H4 (cell line): Measurements from ENCODE around the gene MCTP2. TPM values are rescaled to one million over a fixed set of nuclear protein-coding genes. Genes with fewer than 3 reads are reported as not detected.
"Not testable (repeated sequence)": the region's sequence is repeated elsewhere in the genome, so short reads cannot be mapped to it uniquely, and the experiment has no call there.

Experiments used
- DNase-seq: peaks from one replicate; pipeline ENCODE4 v3.0.0-alpha.2; 2015; ENCODE audit warnings: low spot score
- total RNA-seq: library from RNA; depleted of rRNA; stranded (reverse); fragments of >200 nt; shearing (Covaris generic); gene quantifications from 2 replicates; pipeline ENCODE4 v1.2.3, GENCODE V29; 2014

The MCTP2 gene
- total RNA-seq, 1 experiment from 2014 or later: 27.0 TPM

DNA sequence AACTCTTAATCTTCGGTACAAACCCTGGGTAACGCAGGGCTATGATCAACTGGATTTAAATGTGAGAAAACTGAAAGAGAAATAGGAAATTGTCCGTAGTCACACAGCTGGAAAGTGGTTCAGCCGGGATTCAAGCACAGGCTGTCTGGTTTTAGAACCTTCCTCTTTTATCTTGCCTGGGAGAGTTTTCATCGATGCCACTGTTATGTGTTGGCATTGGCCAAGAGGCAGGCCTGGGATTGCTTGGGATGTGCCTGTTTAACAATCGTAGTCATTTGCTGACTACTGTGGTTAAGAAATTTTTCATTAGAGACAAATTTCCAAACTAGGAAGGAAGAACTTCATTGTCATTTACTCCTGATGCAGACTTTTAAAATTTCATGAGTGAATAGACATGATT is 4.3 kb downstream of the MCTP2 start:
- DNase-seq: no peak

DNA sequence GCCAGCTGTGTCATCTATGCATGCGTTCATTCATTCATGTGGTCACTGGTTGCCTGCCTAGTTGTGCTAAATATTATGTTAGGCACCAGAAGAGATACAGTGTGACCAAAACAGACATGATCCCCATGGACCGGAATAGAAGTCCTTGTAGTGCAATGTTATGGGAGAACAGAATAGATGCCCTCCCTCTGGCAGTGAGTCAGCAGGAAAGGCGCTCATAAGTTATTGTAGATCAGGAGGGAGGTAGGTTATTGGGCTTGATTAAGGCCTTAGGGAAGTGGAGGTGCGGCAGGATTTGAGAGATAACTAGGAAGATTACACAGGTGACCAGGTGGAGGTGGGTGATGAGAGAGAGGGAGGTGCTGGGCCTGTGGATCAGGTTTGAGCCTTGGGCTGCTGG is 5.2 kb downstream of the MCTP2 start:
- peak; percentile 28 for DNase-seq

DNA sequence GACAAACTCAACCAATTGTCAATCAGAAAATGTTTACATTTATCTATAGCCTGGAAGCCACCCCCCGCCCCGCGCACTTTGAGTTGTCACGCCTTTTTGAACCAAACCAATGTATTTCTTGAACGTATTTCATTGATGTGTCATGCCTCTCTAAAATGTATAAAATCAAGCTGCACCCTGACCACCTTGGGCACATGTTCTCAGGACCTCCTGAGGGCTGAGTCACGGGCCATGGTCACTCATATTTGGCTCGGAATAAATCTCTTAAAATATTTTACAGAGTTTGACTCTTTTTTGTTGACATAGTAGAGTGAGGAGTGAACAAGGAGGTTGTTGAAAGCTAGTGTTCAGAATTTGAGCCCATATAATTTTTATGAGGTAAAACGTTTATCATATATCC is 6.5 kb downstream of the MCTP2 start:
- DNase-seq: no peak

- DNase-seq: no peak
Observed at GRCh38 chr15:94238539-94239118, 7.3 kb downstream of the MCTP2 start.

DNA sequence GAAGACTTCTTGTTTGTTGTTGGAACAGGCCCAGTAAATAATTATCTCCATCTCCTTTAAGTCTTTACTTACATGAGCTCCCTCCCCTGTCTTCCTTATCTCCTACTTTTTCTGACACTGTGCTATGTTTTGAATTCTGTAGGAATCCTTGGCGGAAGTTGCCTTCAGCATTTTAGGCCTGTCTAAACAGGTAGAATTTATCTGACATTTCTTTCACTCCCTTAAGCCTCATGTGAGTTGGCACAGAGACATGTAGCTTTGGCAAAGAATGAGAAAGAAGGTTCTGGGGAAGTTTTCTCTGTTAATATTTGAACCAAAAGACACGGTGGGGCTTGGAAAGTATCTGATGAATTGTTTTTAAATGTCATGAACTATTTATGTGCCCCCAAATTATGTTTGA is 8.1 kb downstream of the MCTP2 start:
- no peak for DNase-seq

GRCh38 chr15:94240480-94240879 is 9.1 kb downstream of the MCTP2 start:
- no peak for DNase-seq

- DNase-seq: no peak
Observed at GRCh38 chr15:94242257-94242656, 10.9 kb downstream of the MCTP2 start.

GRCh38 chr15:94243003-94243402 is 11.6 kb downstream of the MCTP2 start:
- not testable (repeated sequence) for DNase-seq

DNA sequence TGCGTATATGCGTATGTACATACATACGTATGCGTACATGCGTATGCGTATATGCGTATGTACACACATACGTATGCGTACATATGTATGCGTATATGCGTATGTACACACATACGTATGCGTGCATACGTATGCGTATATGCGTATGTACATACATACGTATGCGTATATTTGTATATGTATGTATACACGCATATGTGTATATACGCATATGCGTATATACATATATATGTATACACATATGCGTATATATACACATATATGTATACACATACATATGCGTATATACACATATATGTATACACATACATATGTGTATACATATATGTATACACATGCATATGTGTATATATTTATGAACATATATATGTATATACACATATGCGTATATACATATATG is 12.1 kb downstream of the MCTP2 start:
- no peak for DNase-seq

DNA sequence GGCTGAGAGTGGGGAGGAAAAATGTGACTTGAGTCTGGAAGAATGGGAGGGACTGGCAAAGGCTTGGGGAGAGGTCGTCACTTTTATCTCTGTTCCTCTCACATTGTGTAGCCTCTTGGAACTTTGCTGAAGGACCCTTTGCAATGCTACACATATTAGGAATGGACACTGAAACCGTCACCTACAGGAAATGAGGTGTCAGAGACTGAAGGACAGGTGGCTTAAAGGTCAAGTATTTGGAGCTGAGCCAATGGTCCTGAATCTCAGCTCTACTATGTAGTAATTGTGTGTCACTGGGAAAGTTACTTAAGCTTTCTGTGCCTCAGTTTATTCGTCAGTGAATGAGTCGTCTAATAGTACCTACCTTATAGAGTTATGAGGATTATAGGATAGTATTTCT is 14.7 kb downstream of the MCTP2 start:
- no peak for DNase-seq

- no peak for DNase-seq
Observed at GRCh38 chr15:94247789-94248638, 16.7 kb downstream of the MCTP2 start.

DNA sequence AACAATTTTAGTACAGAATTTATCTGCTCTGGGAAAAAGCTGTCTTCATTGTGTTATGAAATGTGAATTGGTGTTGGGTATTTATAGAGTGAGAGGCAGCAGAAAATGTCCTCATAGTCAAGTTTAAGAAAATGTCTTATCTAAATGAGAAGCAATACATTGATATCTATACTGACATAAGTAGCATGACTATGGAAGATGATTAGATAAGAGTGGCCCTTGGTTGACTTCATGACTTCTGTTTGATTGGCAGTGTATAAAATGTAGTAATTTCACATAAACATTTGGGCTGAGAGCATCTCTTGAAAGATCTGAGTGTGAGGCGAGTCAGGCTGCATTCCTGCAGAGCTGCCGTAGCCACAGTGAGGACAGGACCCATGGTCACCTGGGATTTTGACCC is 19.4 kb downstream of the MCTP2 start:
- no peak for DNase-seq

- DNase-seq: no peak
Observed at GRCh38 chr15:94252223-94252766, 20.9 kb downstream of the MCTP2 start.

GRCh38 chr15:94252906-94253491 is 21.6 kb downstream of the MCTP2 start:
- DNase-seq: no peak

DNA sequence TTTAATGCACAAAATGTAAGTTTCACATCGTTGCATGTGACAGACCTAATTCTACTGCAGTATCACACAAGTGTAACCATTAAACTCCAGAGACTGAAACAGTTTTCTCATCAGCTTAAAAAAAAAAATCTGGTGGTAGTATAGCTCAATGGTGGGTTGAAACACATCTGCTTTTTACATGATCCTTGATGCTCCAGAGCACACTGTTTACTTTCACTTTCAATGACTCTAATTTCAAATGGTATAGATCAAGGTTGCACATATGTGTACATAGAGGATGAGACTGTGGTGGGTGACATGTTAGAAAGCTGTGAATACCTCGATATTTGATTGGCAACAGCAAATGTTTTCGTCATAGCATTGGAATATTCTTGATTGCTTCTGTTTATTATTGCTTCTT is 22.4 kb downstream of the MCTP2 start:
- no peak for DNase-seq

DNA sequence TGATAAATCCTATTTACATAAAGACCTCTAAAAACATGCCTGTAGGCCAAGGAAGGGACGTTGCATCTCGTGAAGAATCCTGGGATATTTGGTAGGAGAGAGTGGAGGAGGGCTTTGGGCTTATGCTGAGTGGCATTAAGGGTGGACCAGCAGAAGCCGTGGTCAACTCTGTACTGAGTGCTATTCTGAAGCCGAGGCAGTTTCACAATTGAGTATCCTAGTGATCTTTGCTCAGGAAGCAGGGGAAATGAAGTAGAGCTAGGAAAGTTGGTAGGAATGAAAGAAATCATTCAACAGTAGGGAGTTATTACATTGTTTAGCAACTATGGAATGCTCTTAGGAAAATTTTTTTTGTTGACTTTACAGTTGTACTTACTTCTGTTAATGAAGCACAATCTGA is 24.2 kb downstream of the MCTP2 start:
- no peak for DNase-seq

- DNase-seq: no peak
Observed at GRCh38 chr15:94256511-94256910, 25.1 kb downstream of the MCTP2 start.

DNA sequence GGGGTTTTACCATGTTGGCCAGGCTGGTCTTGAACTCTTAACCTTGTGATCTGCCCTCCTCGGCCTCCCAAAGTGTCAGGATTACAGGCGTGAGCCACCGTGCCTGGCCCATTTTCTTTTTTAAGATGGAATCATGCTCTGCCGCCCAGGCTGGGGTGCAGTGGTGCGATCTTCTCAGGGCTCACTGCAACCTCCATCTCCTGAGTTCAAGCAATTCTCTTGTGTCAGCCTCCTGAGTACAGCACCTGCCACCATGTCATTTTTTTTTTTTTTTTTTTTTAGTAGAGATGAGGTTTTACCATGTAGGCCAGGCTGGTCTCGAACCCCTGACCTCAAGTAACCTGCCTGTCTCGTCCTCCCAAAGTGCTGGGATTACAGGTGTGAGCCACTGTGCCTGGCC is 26.4 kb downstream of the MCTP2 start:
- not testable (repeated sequence) for DNase-seq

DNA sequence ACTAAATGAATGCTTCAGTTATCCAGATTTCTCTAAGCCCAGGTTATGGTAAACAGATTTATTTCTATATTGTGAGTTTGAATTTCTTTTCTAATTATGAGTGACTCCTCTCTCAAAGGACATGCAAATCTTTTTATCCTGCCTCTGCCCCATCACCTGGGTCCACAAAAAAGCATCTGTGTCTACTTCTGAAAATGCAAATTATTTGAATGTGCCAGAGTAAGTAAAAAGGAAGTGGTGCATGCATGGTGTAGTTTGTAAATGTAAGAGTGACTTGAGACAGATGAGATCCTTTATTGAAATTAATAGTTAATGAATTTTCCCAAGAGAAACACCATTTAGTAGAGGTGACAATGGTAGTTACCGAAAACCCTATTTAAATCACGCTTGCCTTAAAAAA is 26.9 kb downstream of the MCTP2 start:
- no peak for DNase-seq

GRCh38 chr15:94259121-94259751 is 27.9 kb downstream of the MCTP2 start:
- DNase-seq: no peak

GRCh38 chr15:94259863-94260262 is 28.5 kb downstream of the MCTP2 start:
- DNase-seq: no peak

GRCh38 chr15:94262201-94262600 is 30.8 kb downstream of the MCTP2 start:
- DNase-seq: no peak
